ENCODE data around the gene USP26.
"Not testable (repeated sequence)": the region's sequence is repeated elsewhere in the genome, so short reads cannot be mapped to it uniquely, and the experiment has no call there.

Gene USP26

DNA sequence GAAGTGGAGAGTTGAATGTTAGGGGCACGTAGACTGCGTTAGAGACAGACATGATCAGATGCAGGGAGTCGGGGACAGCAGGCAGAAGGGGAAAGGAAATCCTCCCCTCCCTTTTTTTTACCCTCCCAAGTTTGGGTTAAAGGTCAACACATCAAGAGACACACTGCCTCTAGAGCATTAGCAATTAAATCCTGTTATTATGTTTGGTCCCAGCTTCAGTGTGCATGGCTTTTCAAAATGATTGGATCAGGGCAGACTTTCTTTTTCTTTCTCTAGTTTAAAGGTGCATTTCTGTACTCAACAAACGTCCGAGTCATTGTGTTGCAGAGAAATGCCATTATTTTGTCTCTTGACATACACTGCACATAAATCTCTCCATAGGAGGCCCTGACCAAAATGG lies 63.9 kb downstream of the USP26 start:
- no peak for DNase-seq

DNA sequence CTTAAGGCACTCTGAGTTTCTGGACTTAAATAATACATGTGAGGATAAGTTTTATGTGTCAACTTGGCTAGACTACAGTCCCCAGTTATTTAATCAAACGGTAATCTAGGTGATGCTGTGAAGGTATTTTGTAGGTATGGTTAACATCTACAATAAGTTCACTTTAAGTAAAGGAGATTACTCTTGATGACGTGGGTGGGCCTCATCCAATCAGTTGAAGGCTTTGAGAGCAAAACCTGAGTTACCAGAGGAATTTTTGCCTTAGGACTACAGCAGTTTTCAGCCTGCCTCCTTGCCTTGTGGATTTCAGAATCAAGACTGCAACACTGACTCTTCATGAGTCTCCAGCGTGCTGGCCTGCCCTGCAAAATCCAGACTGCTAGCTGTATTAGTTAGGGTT lies 78.7 kb downstream of the USP26 start:
- DNase-seq = no peak

DNA sequence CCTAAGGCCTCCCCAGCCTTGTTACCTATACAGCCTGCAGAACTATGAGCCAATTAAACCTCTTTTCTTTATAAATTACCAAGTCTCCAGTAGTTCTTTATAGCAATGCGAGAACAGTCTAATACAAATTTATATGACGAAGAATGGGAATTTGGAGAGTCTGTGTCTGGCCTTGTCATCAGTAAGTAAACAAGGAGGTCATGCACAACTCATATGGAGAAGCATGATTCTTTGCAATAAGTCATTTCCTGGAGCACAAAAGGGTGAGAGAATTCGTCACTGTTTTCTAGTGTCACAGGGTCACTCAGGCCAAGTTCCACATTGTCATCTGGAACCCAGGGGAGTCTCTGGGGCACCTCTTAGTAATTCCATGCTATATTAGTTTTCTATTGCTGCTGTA lies 89.5 kb downstream of the USP26 start:
- no peak for DNase-seq

DNA sequence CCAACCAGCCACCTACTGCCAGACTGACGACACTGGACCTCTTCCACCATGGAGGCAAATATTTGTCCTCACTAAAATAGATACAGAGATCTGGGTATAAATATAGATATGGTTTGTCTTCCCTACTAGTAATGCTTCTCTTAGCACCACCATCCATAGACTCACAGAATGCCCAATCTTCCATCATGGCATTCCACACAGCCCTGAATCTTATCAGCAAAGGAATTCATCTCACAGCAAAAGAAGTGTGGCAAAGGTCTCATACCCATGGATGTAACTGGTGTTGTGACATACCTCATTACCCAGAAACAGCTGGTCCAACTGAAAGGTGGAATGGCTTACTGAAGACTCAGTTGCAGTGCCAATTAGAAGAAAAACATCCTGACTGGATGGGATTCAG lies 91.3 kb downstream of the USP26 start:
- DNase-seq = no peak

DNA sequence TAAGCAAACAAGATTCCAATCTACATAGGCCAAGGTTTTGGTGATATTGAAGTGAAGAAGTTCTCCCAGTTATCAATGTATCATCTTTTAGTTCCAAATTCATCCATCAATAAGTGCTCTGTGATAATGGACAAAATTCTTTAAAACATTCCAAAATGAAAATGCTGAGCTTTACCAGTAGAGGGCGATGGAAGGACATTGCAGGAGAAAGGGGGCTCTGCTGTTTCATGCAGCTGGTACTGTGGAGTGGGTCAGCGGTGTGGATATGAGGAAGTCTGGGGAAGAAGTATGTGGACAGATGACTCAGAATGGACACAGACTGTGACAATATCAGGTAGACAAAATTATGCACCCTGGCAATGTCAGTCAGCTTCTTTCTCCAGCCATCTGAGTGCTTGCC lies 91.9 kb downstream of the USP26 start:
- no peak for DNase-seq

DNA sequence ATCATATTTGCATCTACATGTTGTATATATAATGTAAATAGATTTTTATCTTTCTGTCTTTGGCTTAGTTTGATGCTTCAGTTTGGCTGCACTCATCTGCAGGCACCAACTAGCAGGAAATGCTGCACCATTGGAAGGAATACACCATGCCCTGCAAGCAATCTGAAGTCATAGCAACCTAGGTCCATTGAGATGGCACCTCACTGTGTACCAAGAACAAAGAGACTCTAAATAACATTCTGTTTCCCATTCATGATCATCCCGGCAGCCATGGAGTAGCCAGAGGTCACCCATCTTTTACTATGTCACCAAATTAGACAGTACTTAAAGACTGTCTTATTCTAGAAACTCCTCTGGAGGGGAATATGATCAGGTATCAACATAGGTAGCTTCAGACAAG lies 97.7 kb downstream of the USP26 start:
- DNase-seq = no peak

DNA sequence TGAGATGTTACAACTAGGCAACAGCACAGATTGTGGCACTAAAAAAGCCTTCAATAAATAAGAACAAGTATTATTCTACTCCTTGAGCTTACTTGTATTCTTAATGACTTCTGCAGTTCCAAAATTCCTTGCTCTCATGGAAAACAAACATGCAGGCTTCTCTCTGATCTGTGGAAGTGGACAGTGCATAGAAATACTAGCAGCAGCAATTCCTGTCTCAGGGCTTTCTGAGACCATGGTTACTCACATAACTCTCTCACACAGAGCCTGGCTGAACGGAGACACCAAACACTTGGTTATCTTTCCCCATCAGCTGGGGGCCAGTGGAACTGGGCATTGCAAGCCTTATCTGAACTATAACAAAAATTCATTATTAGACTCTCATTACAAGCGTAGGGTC lies 106.1 kb downstream of the USP26 start:
- DNase-seq = no peak

DNA sequence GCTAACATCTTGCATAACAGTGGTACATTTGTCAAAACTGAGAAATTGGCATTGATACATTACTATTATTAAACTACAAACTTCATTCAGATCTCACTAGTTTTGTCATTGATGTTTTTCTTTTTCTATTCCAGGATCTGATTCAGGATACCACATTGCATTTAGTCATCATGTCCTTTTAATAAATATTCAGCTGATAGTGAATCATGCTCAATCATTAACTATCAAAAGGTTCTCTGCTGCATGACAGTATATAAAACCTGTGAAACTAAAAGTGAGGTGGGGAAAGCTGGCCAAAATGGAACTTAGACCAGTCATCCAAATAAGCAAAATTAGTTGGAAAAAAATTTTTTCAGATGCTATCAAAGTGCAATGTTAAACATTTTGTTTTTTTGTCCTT lies 110.4 kb downstream of the USP26 start:
- DNase-seq = no peak

DNA sequence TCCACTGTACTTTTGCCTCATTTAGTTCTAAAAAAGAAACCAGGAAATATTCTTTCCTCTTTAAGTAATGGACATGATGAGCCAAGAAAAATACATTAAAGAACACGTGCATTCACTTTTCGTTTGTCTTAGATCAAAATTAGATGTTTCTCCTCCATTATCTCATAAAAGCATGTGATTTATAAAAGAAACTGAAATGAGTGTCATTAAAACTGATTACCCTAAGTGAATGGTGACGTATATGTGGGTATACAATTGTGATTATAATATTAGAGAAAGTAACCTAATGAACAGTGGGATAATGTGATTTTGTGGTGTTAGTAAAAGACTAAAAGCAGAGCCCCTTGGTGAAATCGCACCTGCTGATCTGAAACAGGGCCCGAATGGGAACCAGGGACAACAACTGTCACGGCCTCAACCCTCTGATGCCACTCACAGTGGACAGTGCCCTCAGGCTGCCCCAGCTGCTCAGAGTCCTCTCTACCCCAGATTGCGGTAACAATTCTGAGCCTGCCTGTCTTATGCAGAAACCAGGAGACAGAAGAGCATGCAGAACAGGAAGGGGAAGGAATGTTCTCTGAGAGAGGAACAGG lies 112.8 kb downstream of the USP26 start:
- DNase-seq = no peak

DNA sequence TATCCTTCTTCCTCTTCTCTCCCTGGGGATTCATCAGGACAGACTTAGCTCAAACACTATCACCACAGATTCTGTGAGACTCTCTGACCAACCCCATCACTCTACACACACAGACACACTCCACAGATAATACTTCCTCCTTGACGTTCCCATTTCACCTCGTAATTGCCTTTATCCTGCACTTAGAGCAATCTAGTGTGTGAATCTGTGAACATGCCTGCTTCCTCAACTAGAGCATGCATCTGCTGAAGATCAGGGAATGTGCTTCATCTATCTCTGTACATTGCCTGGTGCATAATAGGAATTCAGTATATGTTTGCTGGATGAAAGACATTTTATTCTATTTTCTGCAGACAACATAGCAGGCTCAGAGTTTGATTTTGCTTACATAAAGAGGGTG lies 113.4 kb downstream of the USP26 start:
- DNase-seq = no peak

DNA sequence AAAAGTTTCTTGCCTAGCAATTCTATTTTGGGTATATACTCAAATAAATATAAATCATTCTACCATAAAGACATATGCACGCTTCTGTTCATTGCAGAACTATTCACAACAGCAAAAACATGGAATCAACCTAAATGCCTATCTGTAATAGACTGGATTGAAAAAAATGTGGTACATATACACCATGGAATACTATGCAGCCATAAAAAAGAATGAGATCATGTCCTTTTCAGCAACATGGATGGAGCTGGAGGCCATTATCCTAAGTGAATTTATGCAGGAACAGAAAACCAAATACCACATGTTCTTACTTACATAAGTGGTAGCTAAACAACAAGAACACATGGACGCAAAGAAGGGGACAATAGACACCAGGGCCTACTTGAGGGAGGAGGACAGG lies 116.9 kb downstream of the USP26 start:
- not testable (repeated sequence) for DNase-seq
